IPS-11a (cell line): ENCODE results near the gene DAB2IP.

ENCODE experiments used
- H3K4me3 ChIP-seq: one replicate; pipeline ENCODE4 v1.5.1; 2013; ENCODE audit warnings: low read depth, low read length, control low read depth

DAB2IP gene

GRCh38 chr9:121773286-121773953, 122.0 kb downstream of the DAB2IP start:
- no peak overlapping the region for H3K4me3 ChIP-seq

- H3K4me3 ChIP-seq: no peak overlapping the region
Observed at GRCh38 chr9:121773954-121774714, 122.7 kb downstream of the DAB2IP start.

- no peak overlapping the region for H3K4me3 ChIP-seq
Observed at GRCh38 chr9:121774715-121775613, 123.5 kb downstream of the DAB2IP start.

GRCh38 chr9:121776001-121776738, 124.7 kb downstream of the DAB2IP start:
- H3K4me3 ChIP-seq: no peak overlapping the region

- H3K4me3 ChIP-seq: no peak overlapping the region
Observed at GRCh38 chr9:121776739-121777637, 125.6 kb downstream of the DAB2IP start.

GRCh38 chr9:121778252-121779225, 127.1 kb downstream of the DAB2IP start:
- H3K4me3 ChIP-seq: no peak overlapping the region

GRCh38 chr9:121779381-121780117, 128.1 kb downstream of the DAB2IP start:
- no peak overlapping the region for H3K4me3 ChIP-seq

GRCh38 chr9:121780177-121781040, 129.0 kb downstream of the DAB2IP start:
- no peak overlapping the region for H3K4me3 ChIP-seq

GRCh38 chr9:121781145-121781548, 129.7 kb downstream of the DAB2IP start:
- H3K4me3 ChIP-seq: no peak overlapping the region

- no peak overlapping the region for H3K4me3 ChIP-seq
Observed at GRCh38 chr9:121781701-121782464, 130.4 kb downstream of the DAB2IP start.

- no peak overlapping the region for H3K4me3 ChIP-seq
Observed at GRCh38 chr9:121782514-121783110, 131.2 kb downstream of the DAB2IP start.

GRCh38 chr9:121783111-121783510, 131.7 kb downstream of the DAB2IP start:
- H3K4me3 ChIP-seq: no peak overlapping the region

- no peak overlapping the region for H3K4me3 ChIP-seq
Observed at GRCh38 chr9:121783521-121784507, 132.4 kb downstream of the DAB2IP start.

- H3K4me3 ChIP-seq: no peak overlapping the region
Observed at GRCh38 chr9:121784731-121785411, 133.4 kb downstream of the DAB2IP start.
